Measurements from ENCODE around the gene MRC2. TPM values are rescaled to one million over a fixed set of nuclear protein-coding genes. Genes with fewer than 3 reads are reported as not detected.
"Not testable (repeated sequence)": the region's sequence is repeated elsewhere in the genome, so short reads cannot be mapped to it uniquely, and the experiment has no call there.

MRC2 gene
- total and polyA plus RNA-seq, 9 donors = 12.9 to 134 (median 90.2) TPM

GRCh38 chr17:62597920-62598319 lies 29.6 kb upstream of the MRC2 start:
- Histone ChIP-seq H3K9me3 (no peaks in the 10 kb centered on the region), H3K4me1 (ENCODE audit: insufficient read depth) (no peaks in the 10 kb centered on the region), H3K27ac (no peak overlapping the region), H3K4me3 (no peak overlapping the region), H3K36me3 (no peaks in the 10 kb centered on the region), H3K27me3 (no peaks in the 10 kb centered on the region)
- 59 to 73% (median 61%) methylated on average over 2 of the region's 2 CpGs for whole genome bisulfite sequencing, 3 donors
- TF ChIP-seq POLR2A (IDR thresholded peaks at IDR 0.05) (no peak), EP300 (IDR thresholded peaks at IDR 0.05) (no peak), CTCF (IDR thresholded peaks at IDR 0.05) (no peak)
- intact Hi-C loops (cut with DNase I) = loop anchor here in 1 of 4 donors (5.0 kb wide), 1 partner anchor 369 kb away; the partner anchor contains the start of gene TANC2
- peak in 2 of 5 donors; percentile 28 to 50 for DNase-seq

GRCh38 chr17:62599964-62600657 lies 27.4 kb upstream of the MRC2 start:
- H3K27me3 ChIP-seq = no peaks in the 10 kb centered on the region
- intact Hi-C loops (cut with DNase I) = loop anchor here in 1 of 4 donors (5.0 kb wide), 1 partner anchor 367 kb away; the partner anchor contains the start of gene TANC2
- H3K27ac ChIP-seq = no peak overlapping the region
- 91 to 92% (median 92%) methylated on average over 6 of the region's 6 CpGs for WGBS, 3 donors
- H3K4me3 ChIP-seq = no peak overlapping the region
- H3K4me1 ChIP-seq (ENCODE audit: insufficient read depth) = no peaks in the 10 kb centered on the region
- no peak for TF ChIP-seq EP300 (IDR thresholded peaks at IDR 0.05)
- DNase-seq = no peak
- H3K36me3 ChIP-seq = no peaks in the 10 kb centered on the region
- no peaks in the 10 kb centered on the region for H3K9me3 ChIP-seq

- H3K4me3 ChIP-seq = no peak overlapping the region
- DNase-seq = no peak
- WGBS, 3 donors = 22 to 35% (median 28%) methylated on average over 1 of the region's 1 CpG
- H3K36me3 ChIP-seq = no peaks in the 10 kb centered on the region
- TF ChIP-seq POLR2A (IDR thresholded peaks at IDR 0.05) (no peak), EP300 (IDR thresholded peaks at IDR 0.05) (no peak), CTCF (IDR thresholded peaks at IDR 0.05) (no peak)
- no peaks in the 10 kb centered on the region for H3K4me1 ChIP-seq (ENCODE audit: insufficient read depth)
- intact Hi-C loops (cut with DNase I) = no loop called here
- H3K27me3 ChIP-seq = no peaks in the 10 kb centered on the region
- no peak overlapping the region for H3K27ac ChIP-seq
- no peaks in the 10 kb centered on the region for H3K9me3 ChIP-seq
Observed at GRCh38 chr17:62600805-62601204, 26.7 kb upstream of the MRC2 start.

GRCh38 chr17:62601471-62601870 lies 26.0 kb upstream of the MRC2 start:
- 55 to 56% (median 56%) methylated on average over 2 of the region's 2 CpGs for WGBS, 3 donors
- TF ChIP-seq CTCF (IDR thresholded peaks at IDR 0.05) (no peak), EP300 (IDR thresholded peaks at IDR 0.05) (no peak), POLR2A (IDR thresholded peaks at IDR 0.05) (no peak)
- intact Hi-C loops (cut with DNase I) = no loop called here
- Histone ChIP-seq H3K36me3 (no peaks in the 10 kb centered on the region), H3K9me3 (no peaks in the 10 kb centered on the region), H3K4me3 (no peak overlapping the region), H3K27ac (no peak overlapping the region), H3K27me3 (no peaks in the 10 kb centered on the region), H3K4me1 (ENCODE audit: insufficient read depth) (no peaks in the 10 kb centered on the region)
- no peak for DNase-seq

- H3K9me3 ChIP-seq; H3K4me1 ChIP-seq (ENCODE audit: insufficient read depth); H3K27ac ChIP-seq; H3K4me3 ChIP-seq; DNase-seq; H3K36me3 ChIP-seq; intact Hi-C loops (cut with DNase I); H3K27me3 ChIP-seq: not testable (repeated sequence)
- 97% methylated on average over 6 of the region's 6 CpGs for WGBS, 3 donors
Observed at GRCh38 chr17:62603783-62604182, 23.7 kb upstream of the MRC2 start.
